ENCODE results near the gene LPIN1.

DNA sequence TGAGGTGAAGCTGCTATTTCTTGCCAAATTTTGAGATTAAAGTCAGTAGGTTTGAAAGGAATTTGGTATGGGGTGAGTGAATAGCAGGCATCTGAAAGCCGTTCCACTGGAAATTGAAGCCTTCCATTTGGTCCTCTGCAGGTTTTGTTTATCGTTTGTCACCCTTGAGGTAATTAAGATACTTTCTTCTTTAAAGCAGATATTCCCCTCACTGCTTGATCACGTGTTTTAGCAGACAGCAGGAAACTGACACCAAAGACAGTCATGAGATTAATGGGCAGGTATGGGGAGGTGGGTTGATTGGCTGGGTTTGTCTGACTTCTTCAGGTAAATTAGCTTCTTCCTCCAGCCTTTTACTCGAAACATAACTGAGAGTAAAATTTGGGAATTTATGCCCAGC lies 10.7 kb downstream of the LPIN1 start:
- TF ChIP-seq, protein P1, sequence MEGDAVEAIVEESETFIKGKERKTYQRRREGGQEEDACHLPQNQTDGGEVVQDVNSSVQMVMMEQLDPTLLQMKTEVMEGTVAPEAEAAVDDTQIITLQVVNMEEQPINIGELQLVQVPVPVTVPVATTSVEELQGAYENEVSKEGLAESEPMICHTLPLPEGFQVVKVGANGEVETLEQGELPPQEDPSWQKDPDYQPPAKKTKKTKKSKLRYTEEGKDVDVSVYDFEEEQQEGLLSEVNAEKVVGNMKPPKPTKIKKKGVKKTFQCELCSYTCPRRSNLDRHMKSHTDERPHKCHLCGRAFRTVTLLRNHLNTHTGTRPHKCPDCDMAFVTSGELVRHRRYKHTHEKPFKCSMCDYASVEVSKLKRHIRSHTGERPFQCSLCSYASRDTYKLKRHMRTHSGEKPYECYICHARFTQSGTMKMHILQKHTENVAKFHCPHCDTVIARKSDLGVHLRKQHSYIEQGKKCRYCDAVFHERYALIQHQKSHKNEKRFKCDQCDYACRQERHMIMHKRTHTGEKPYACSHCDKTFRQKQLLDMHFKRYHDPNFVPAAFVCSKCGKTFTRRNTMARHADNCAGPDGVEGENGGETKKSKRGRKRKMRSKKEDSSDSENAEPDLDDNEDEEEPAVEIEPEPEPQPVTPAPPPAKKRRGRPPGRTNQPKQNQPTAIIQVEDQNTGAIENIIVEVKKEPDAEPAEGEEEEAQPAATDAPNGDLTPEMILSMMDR (conservative IDR thresholded peaks at IDR 0.05): no peak
- TF ChIP-seq ZFX (IDR thresholded peaks at IDR 0.05): no peak
